Right ventricle myocardium superior (tissue), 1 donor: ENCODE results near the gene ADRM1. TPM values are rescaled to one million over a fixed set of nuclear protein-coding genes. Genes with fewer than 3 reads are reported as not detected.

Source experiments
- ATAC-seq: fragments of 200-7000 bp; cut with Tn5 transposase; one replicate; pipeline ENCODE4 v1.9.1; 2020; ENCODE audit warnings: mild to moderate bottlenecking; ENCODE audit not compliant: poor library complexity
- DNase-seq: peaks from one replicate; pipeline ENCODE4 v3.0.0-alpha.2; 2020
- intact Hi-C: fragments of 100-400 bp; cut with DNase I; formaldehyde crosslinking; loops from one replicate; pipeline ENCODE4 v1.11.2; 2022
- total RNA-seq: library from RNA; stranded (reverse); fragmentation: NEBNext Ultra II Directional; extraction: Animal tissue kit (Norgen Biotek cat#: 25700); gene quantifications from one replicate; pipeline ENCODE4 v1.2.1, GENCODE V29; 2021
- donor health status: DM: no; HTN: yes; CAD: no; lungs with severe emphysema.

The ADRM1 gene
- total RNA-seq, 1 donor from 2014 or later = 68.5 TPM

GRCh38 chr20:62293111-62293784 is 9.5 kb upstream of the ADRM1 start:
- intact Hi-C loops = loop anchor here (10.0 kb wide), 1 partner anchor 212 kb away; no protein-coding TSS in a partner anchor
- no peak for DNase-seq
- no peak for ATAC-seq

- ATAC-seq = no peak
- intact Hi-C loops = loop anchor here (10.0 kb wide), 1 partner anchor 211 kb away; no protein-coding TSS in a partner anchor
- DNase-seq = no peak
Observed at GRCh38 chr20:62293946-62294345, 8.9 kb upstream of the ADRM1 start.

- DNase-seq = no peak
- ATAC-seq = no peak
- intact Hi-C loops = loop anchor here (10.0 kb wide), 1 partner anchor 210 kb away; no protein-coding TSS in a partner anchor
Observed at GRCh38 chr20:62294516-62294915, 8.3 kb upstream of the ADRM1 start.

- ATAC-seq = no peak
- DNase-seq = no peak
- intact Hi-C loops = loop anchor here (10.0 kb wide), 1 partner anchor 208 kb away; no protein-coding TSS in a partner anchor
Observed at GRCh38 chr20:62296724-62297448, 5.9 kb upstream of the ADRM1 start.

GRCh38 chr20:62297449-62298227 is 5.2 kb upstream of the ADRM1 start:
- no peak for DNase-seq
- intact Hi-C loops = loop anchor here (10.0 kb wide), 1 partner anchor 207 kb away; no protein-coding TSS in a partner anchor
- no peak for ATAC-seq

GRCh38 chr20:62298577-62299249 is 4.1 kb upstream of the ADRM1 start:
- no peak for DNase-seq
- intact Hi-C loops = loop anchor here (10.0 kb wide), 1 partner anchor 206 kb away; no protein-coding TSS in a partner anchor
- ATAC-seq = no peak

- DNase-seq = no peak
- ATAC-seq = no peak
- intact Hi-C loops = loop anchor here (10.0 kb wide), 1 partner anchor 205 kb away; no protein-coding TSS in a partner anchor
Observed at GRCh38 chr20:62299666-62300236, 3.0 kb upstream of the ADRM1 start.

GRCh38 chr20:62300319-62300718 is 2.5 kb upstream of the ADRM1 start:
- intact Hi-C loops = no loop called here
- no peak for DNase-seq
- ATAC-seq = no peak

GRCh38 chr20:62301111-62301668 is 1.6 kb upstream of the ADRM1 start:
- ATAC-seq = no peak
- no peak for DNase-seq
- intact Hi-C loops = no loop called here

- DNase-seq = peak; percentile 95
- ATAC-seq = peak; percentile 78
- intact Hi-C loops = loop anchor here (2.0 kb wide), 1 partner anchor 81 kb away; no protein-coding TSS in a partner anchor
Observed at GRCh38 chr20:62301773-62302340, 940 bp upstream of the ADRM1 start.

GRCh38 chr20:62303062-62303339 is 204 bp downstream of the ADRM1 start:
- no peak for DNase-seq
- intact Hi-C loops = loop anchor here (2.0 kb wide), 1 partner anchor 80 kb away; no protein-coding TSS in a partner anchor
- ATAC-seq = no peak

GRCh38 chr20:62303340-62304226 is 786 bp downstream of the ADRM1 start:
- no peak for ATAC-seq
- DNase-seq = no peak
- intact Hi-C loops = loop anchor here (2.0 kb wide), 1 partner anchor 79 kb away; no protein-coding TSS in a partner anchor

- ATAC-seq = no peak
- no peak for DNase-seq
- intact Hi-C loops = no loop called here
Observed at GRCh38 chr20:62304331-62305148, 1.7 kb downstream of the ADRM1 start.

GRCh38 chr20:62305149-62305764 is 2.5 kb downstream of the ADRM1 start:
- intact Hi-C loops = no loop called here
- no peak for DNase-seq
- no peak for ATAC-seq

- DNase-seq = no peak
Observed at GRCh38 chr20:62305765-62306413, 3.1 kb downstream of the ADRM1 start.

More at GRCh38 chr20:62305765-62306413, 3.1 kb downstream of the ADRM1 start:
- intact Hi-C loops = no loop called here
- no peak for ATAC-seq
